ENCODE results near the gene AVL9. TPM values are rescaled to one million over a fixed set of nuclear protein-coding genes. Genes with fewer than 3 reads are reported as not detected.
"Not testable (repeated sequence)": the region's sequence is repeated elsewhere in the genome, so short reads cannot be mapped to it uniquely, and the experiment has no call there.

AVL9 gene
- total RNA-seq, result 10 to 100 TPM; 56.9 to 59.9 TPM

- H3K27ac Mint-ChIP-seq, result peak within 1 kb of the TSS; percentile 98
Observed at GRCh38 chr7:32495298-32496051, at the start of gene AVL9. AVL9 (plus strand) TSS chr7:32495489; CDS start chr7:32495710, 221 bp downstream.

GRCh38 chr7:32447218-32447617 lies 48.1 kb upstream of the AVL9 start:
- H3K4me3 Mint-ChIP-seq, result no peak overlapping the region
- H3K4me1 Mint-ChIP-seq, result no peaks in the 10 kb centered on the region
- no peak for DNase-seq
- no peak overlapping the region for H3K27ac Mint-ChIP-seq
- H3K27me3 Mint-ChIP-seq, result peaks cover 4% of the 10 kb centered on the region
- H3K9me3 Mint-ChIP-seq, result peaks cover 2% of the 10 kb centered on the region
- no peaks in the 10 kb centered on the region for H3K36me3 Mint-ChIP-seq

More at GRCh38 chr7:32495298-32496051, at the start of gene AVL9:
- H3K4me1 Mint-ChIP-seq, result peaks cover 35% of the 10 kb centered on the region
- peak within 1 kb of the TSS; percentile 90 for H3K4me3 Mint-ChIP-seq
- H3K9me3 Mint-ChIP-seq, result peaks cover 6% of the 10 kb centered on the region
- no peaks in the 10 kb centered on the region for H3K27me3 Mint-ChIP-seq
- peak; percentile 100 for DNase-seq
- peaks cover 36% of the 10 kb centered on the region for H3K36me3 Mint-ChIP-seq

GRCh38 chr7:32453341-32454011 lies 41.8 kb upstream of the AVL9 start:
- DNase-seq, result no peak
- Mint-ChIP-seq H3K27ac (no peak overlapping the region), H3K27me3 (peaks cover 10% of the 10 kb centered on the region), H3K9me3 (peaks cover 3% of the 10 kb centered on the region), H3K4me3 (no peak overlapping the region), H3K36me3 (no peaks in the 10 kb centered on the region), H3K4me1 (no peaks in the 10 kb centered on the region)

GRCh38 chr7:32458025-32458424 lies 37.3 kb upstream of the AVL9 start:
- Mint-ChIP-seq H3K36me3 (no peaks in the 10 kb centered on the region), H3K27me3 (peaks cover 7% of the 10 kb centered on the region), H3K9me3 (peaks cover 2% of the 10 kb centered on the region)

GRCh38 chr7:32459788-32460187 lies 35.5 kb upstream of the AVL9 start:
- H3K27ac Mint-ChIP-seq, result no peak overlapping the region

More at GRCh38 chr7:32458025-32458424, 37.3 kb upstream of the AVL9 start:
- Mint-ChIP-seq H3K4me3 (no peak overlapping the region), H3K4me1 (no peaks in the 10 kb centered on the region), H3K27ac (no peak overlapping the region)
- no peak for DNase-seq

GRCh38 chr7:32461484-32461883 lies 33.8 kb upstream of the AVL9 start:
- H3K9me3 Mint-ChIP-seq, result peaks cover 2% of the 10 kb centered on the region
- DNase-seq, result no peak
- no peaks in the 10 kb centered on the region for H3K36me3 Mint-ChIP-seq
- no peaks in the 10 kb centered on the region for H3K27me3 Mint-ChIP-seq
- H3K27ac Mint-ChIP-seq, result no peak overlapping the region
- H3K4me3 Mint-ChIP-seq, result no peak overlapping the region
- H3K4me1 Mint-ChIP-seq, result no peaks in the 10 kb centered on the region

More at GRCh38 chr7:32459788-32460187, 35.5 kb upstream of the AVL9 start:
- peaks cover 3% of the 10 kb centered on the region for H3K27me3 Mint-ChIP-seq
- no peak overlapping the region for H3K4me3 Mint-ChIP-seq
- DNase-seq, result no peak
- no peaks in the 10 kb centered on the region for H3K4me1 Mint-ChIP-seq
- no peaks in the 10 kb centered on the region for H3K36me3 Mint-ChIP-seq
- H3K9me3 Mint-ChIP-seq, result peaks cover 2% of the 10 kb centered on the region

GRCh38 chr7:32462451-32462850 lies 32.8 kb upstream of the AVL9 start:
- Mint-ChIP-seq H3K27me3 (no peaks in the 10 kb centered on the region), H3K4me3 (no peak overlapping the region), H3K27ac (no peak overlapping the region), H3K36me3 (no peaks in the 10 kb centered on the region), H3K9me3 (no peaks in the 10 kb centered on the region), H3K4me1 (no peaks in the 10 kb centered on the region)
- no peak for DNase-seq

- Mint-ChIP-seq H3K36me3 (no peaks in the 10 kb centered on the region), H3K27ac (no peak overlapping the region), H3K27me3 (no peaks in the 10 kb centered on the region), H3K4me1 (no peaks in the 10 kb centered on the region), H3K9me3 (no peaks in the 10 kb centered on the region), H3K4me3 (no peak overlapping the region)
- DNase-seq, result no peak
Observed at GRCh38 chr7:32462977-32463376, 32.3 kb upstream of the AVL9 start.

- H3K4me3 Mint-ChIP-seq, H3K27ac Mint-ChIP-seq, H3K27me3 Mint-ChIP-seq, DNase-seq, H3K36me3 Mint-ChIP-seq, H3K4me1 Mint-ChIP-seq, H3K9me3 Mint-ChIP-seq: not testable (repeated sequence)
Observed at GRCh38 chr7:32464641-32465416, 30.5 kb upstream of the AVL9 start.

- not testable (repeated sequence) for H3K9me3 Mint-ChIP-seq, DNase-seq, H3K27ac Mint-ChIP-seq, H3K27me3 Mint-ChIP-seq, H3K4me3 Mint-ChIP-seq, H3K36me3 Mint-ChIP-seq, H3K4me1 Mint-ChIP-seq
Observed at GRCh38 chr7:32470004-32470403, 25.3 kb upstream of the AVL9 start.

GRCh38 chr7:32470871-32471270 lies 24.4 kb upstream of the AVL9 start:
- no peak overlapping the region for H3K4me3 Mint-ChIP-seq
- peaks cover 1% of the 10 kb centered on the region for H3K9me3 Mint-ChIP-seq
- no peak for DNase-seq
- no peaks in the 10 kb centered on the region for H3K36me3 Mint-ChIP-seq
- no peaks in the 10 kb centered on the region for H3K27me3 Mint-ChIP-seq
- H3K27ac Mint-ChIP-seq, result no peak overlapping the region
- H3K4me1 Mint-ChIP-seq, result no peaks in the 10 kb centered on the region

- no peak overlapping the region for H3K4me3 Mint-ChIP-seq
- H3K27ac Mint-ChIP-seq, result no peak overlapping the region
- H3K9me3 Mint-ChIP-seq, result peaks cover 1% of the 10 kb centered on the region
- H3K4me1 Mint-ChIP-seq, result no peaks in the 10 kb centered on the region
- no peaks in the 10 kb centered on the region for H3K36me3 Mint-ChIP-seq
- DNase-seq, result no peak
- no peaks in the 10 kb centered on the region for H3K27me3 Mint-ChIP-seq
Observed at GRCh38 chr7:32472015-32472414, 23.3 kb upstream of the AVL9 start.

- Mint-ChIP-seq H3K9me3 (peaks cover 1% of the 10 kb centered on the region), H3K27me3 (no peaks in the 10 kb centered on the region), H3K4me1 (no peaks in the 10 kb centered on the region), H3K4me3 (no peak overlapping the region), H3K36me3 (no peaks in the 10 kb centered on the region), H3K27ac (no peak overlapping the region)
- no peak for DNase-seq
Observed at GRCh38 chr7:32474008-32474407, 21.3 kb upstream of the AVL9 start.

- peaks cover 7% of the 10 kb centered on the region for H3K4me1 Mint-ChIP-seq
- no peaks in the 10 kb centered on the region for H3K9me3 Mint-ChIP-seq
- H3K27ac Mint-ChIP-seq, result no peak overlapping the region
- no peak for DNase-seq
- no peaks in the 10 kb centered on the region for H3K36me3 Mint-ChIP-seq
- no peak overlapping the region for H3K4me3 Mint-ChIP-seq
- H3K27me3 Mint-ChIP-seq, result no peaks in the 10 kb centered on the region
Observed at GRCh38 chr7:32476816-32477648, 18.3 kb upstream of the AVL9 start.

- Mint-ChIP-seq H3K36me3 (no peaks in the 10 kb centered on the region), H3K27me3 (no peaks in the 10 kb centered on the region), H3K27ac (no peak overlapping the region), H3K4me3 (no peak overlapping the region), H3K9me3 (no peaks in the 10 kb centered on the region), H3K4me1 (peaks cover 7% of the 10 kb centered on the region)
- no peak for DNase-seq
Observed at GRCh38 chr7:32477649-32477980, 17.7 kb upstream of the AVL9 start.
